HG02571 (cell line): ENCODE results near the gene SYCP2.

Experiments
- ATAC-seq: cut with Tn5 transposase; IDR thresholded peaks from one replicate; pipeline ENCODE4 v1.9.1; 2021; ENCODE audit warnings: mild to moderate bottlenecking, moderate library complexity; ENCODE audit not compliant: unreplicated experiment

Gene SYCP2

GRCh38 chr20:59836767-59837166, 96.7 kb downstream of the SYCP2 start:
- ATAC-seq, result no peak

GRCh38 chr20:59835448-59836395, 97.7 kb downstream of the SYCP2 start:
- no peak for ATAC-seq

GRCh38 chr20:59835057-59835447, 98.4 kb downstream of the SYCP2 start:
- ATAC-seq, result no peak

- ATAC-seq, result no peak
Observed at GRCh38 chr20:59832406-59833363, 100.8 kb downstream of the SYCP2 start.

- no peak for ATAC-seq
Observed at GRCh38 chr20:59831916-59832270, 101.5 kb downstream of the SYCP2 start.

- no peak for ATAC-seq
Observed at GRCh38 chr20:59831024-59831915, 102.2 kb downstream of the SYCP2 start.

GRCh38 chr20:59830665-59831023, 102.8 kb downstream of the SYCP2 start:
- ATAC-seq, result no peak

- no peak for ATAC-seq
Observed at GRCh38 chr20:59829786-59830664, 103.4 kb downstream of the SYCP2 start.

GRCh38 chr20:59829054-59829785, 104.2 kb downstream of the SYCP2 start:
- ATAC-seq, result no peak

- no peak for ATAC-seq
Observed at GRCh38 chr20:59828125-59829053, 105.0 kb downstream of the SYCP2 start.

GRCh38 chr20:59827138-59828056, 106.0 kb downstream of the SYCP2 start:
- ATAC-seq, result no peak

- ATAC-seq, result no peak
Observed at GRCh38 chr20:59825944-59826759, 107.3 kb downstream of the SYCP2 start.

GRCh38 chr20:59825563-59825920, 107.9 kb downstream of the SYCP2 start:
- ATAC-seq, result no peak

- no peak for ATAC-seq
Observed at GRCh38 chr20:59824711-59825562, 108.5 kb downstream of the SYCP2 start.
